HG03469 (cell line): ENCODE data around the gene CDC34.

Experiments used
- ATAC-seq: cut with Tn5 transposase; IDR thresholded peaks from one replicate; pipeline ENCODE4 v1.9.1; 2021; ENCODE audit warnings: mild to moderate bottlenecking, moderate library complexity, moderate number of reproducible peaks; ENCODE audit not compliant: unreplicated experiment

CDC34 gene

DNA sequence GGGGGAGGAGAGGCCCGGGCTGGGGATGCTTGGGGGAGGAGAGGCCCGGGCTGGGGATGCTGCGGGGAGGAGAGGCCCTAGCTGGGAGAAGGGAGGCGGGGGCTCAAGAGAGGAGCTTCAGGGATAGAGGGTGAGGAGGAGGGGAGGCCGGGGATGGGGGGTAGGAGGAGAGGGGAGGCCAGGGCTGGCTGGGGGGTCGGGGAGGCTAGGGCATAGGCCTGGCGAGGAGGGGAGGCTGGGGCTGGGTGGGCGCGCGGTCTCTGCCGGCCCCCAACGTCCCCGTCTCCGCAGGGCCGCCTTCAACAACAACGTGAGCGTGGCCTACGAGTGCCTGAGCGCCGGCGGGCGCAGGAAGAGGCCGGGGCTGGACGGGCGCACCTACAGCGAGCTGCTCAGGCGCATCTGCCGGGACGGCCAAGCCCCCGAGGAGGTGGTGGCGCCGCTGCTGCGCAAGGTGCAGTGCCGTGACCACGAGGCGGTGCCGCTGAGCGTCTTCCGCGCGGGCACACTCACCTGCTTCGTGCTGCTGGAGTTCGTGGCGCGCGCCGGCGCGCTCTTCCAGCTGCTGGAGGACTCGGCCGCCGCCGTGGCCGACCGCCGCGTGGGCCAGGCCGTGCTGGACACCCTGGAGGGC lies 12.8 kb upstream of the CDC34 start:
- no peak for ATAC-seq

DNA sequence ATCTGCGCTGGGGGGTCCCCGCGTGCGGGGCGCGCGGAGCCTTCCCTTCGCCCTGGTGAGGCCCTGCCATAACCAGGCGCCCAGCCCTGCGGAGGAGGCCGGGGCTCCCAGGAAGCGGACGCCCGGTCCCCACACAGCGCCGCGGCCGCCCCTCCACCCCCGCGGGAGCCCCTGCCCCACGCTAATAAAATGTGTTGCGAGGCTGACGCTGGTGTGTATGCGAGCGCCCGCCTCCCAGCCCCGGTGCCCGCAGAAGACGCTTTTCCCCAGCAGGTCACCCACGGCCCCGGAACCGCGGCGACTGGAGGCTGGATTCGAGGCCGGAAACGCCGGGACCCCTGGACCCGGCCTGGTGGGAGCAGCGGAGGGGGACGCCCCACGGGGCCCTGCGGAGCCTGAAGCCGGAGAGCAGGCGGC lies 12.1 kb upstream of the CDC34 start:
- no peak for ATAC-seq

DNA sequence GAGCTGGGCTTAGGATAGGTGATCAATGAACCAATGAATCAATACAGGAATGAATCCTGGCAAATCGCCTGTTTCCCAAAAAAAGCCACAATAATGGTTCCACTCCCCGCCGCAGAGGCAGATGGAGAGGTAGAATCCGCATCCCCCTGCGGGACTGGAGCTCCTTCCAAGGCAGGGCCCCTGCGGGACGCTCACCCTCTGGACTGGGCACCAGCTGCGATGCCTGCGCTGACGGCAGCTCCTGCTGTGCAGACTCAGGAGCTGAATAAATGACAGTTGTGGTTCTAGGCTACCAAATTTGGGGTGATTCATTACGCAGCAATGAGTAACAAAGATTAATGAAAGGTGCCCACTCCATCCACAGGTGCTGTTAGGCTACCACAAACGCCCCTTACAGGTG lies 8.8 kb upstream of the CDC34 start:
- no peak for ATAC-seq

DNA sequence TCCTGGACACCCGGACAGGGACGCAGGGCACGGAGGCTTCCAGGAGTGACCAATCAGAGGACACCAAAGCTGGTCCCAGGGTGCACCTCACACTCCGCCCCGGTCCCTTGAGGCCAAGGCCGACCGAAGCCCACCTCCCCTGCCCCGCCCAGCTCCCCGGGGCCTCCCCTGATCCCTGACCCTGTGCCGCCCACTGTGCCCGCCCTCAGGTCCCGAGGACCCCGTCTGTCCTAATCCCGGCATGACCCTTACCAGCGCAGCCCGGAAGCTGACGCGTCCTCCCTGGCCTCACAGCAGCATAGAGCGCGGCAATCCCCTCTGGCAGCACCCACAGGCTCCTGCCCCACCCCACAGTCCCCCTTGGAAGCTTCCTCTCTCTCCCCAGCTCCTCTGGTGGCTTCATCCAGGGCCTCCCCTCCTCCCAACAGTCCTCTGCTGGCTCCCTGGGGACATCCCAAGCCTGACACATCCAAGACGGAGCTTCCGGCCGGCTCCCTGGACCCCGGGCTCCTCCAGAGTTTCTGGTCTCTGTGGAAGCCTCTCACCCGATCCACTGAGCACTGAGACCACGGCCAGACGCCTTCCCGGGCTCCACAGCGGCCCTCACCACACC lies 7.4 kb upstream of the CDC34 start:
- ATAC-seq: no peak

DNA sequence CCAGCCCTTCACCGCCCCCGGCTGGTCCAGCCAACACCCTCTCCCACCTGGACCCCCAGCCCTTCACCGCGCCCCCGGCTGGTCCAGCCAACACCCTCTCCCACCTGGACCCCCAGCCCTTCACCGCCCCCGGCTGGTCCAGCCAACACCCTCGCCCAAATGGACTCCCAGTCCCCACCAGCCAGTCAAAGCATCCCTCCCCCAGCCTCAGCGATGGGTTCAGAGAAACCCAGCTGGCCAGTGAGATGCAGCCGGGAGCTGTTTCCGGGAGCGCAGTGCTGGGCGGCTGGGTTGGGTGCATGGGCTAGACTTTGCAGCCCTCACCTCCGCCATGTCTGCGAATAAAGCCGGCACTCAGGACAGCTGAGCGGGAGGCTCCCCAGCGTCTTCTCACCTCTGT lies 6.5 kb upstream of the CDC34 start:
- no peak for ATAC-seq

DNA sequence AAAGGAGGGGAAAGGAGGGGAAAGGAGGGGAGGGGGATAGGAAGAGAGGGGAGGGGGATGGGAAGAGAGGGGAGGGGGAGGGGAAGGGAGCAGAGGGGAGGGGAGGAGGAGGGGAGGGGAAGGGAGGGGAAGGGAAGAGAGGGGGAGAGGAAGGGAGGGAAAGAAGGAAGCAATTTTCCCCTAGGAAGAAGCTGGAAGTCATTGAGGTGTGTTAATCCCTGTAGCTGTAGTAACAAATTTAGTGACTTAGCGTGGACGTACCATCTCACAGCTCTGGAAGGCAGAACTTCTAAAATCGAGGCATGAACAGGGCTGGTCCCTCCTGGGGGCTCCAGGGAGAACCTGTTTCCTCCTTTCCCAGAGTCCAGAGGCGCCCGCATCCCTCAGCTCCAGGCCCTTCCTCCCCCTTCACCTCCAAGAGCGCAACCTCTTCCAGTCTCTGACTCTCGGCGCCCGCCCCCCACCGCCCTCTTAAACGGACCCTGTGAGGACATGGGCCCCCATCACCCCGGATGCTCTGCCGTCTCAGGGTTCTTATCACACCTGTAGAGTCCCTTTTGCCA lies 5.6 kb upstream of the CDC34 start:
- no peak for ATAC-seq

DNA sequence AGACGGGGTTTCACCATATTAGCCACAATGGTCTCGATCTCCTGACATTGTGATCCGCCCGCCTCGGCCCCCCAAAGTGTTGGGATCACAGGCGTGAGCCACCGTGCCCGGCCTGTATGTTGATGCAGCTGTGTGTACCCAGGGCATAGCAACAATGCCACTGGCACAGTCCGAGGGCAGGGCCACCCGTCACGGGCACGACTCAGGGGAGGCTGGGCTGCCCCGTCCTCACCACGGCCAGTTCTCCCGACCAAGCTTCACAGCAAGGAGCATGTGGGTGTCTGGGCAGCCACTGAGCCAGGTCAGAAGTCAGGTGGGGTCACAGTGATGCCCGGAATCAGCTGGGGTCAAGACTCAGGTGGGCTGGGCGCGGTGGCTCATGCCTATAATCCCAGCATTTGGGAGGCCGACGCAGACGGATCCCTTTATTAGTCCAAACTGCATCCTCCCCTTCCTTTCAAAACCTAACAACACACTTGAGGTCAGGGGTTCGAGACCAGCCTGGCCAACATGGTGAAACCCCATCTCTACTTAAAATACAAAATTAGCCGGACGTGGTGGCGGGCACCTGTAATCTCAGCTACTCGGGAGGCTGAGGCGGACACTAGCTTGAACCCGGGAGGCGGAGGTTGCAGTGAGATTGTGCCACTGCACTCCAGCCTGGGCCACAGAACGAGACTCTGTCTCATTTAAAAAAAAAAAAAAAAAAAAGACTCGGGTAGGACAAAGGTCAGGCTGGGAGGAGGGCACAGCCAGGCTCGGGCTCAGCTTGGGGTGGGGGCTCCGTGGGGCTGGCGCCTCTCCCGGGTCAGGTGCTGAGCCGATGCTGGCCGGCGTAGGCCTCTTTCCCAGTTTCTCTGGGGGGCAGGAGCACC lies 1.2 kb upstream of the CDC34 start:
- no peak for ATAC-seq

DNA sequence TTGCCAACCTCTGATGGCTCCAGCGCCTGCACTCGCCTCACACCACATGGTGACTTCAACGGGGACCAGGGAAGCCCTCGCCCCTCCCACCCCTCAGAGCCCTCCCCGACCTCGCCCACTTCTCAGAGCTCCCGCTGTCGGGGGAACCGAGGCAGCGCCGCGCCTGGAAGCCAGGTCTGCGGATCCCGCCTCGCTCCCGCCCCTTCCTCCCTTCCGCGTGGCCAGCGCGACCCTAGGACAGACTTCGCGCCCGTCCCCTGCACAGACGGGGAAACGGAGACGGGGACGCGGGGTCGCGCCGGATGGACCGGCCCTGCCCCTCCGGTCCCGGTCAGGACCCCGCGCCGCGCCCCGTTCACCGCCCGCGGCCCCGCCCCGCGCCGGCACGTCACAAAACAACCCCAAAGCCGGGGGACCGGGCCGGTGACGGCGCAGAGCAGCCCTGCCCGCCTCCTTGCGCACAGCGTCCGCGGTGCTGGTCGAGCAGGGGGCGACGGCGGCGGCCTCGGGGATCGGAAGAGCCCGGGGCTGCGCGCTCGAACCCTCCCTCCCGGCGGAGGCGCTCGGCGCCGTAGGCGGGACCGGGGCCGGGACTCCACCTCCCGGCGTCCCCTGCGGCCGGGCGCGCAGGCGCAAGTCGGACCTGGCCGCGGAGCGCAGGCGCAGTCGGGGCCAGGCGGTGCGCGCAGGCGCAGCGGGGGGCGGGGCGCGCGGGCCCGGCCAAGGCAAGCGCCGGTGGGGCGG lies 379 bp upstream of the CDC34 start:
- ATAC-seq: peak; percentile 34

DNA sequence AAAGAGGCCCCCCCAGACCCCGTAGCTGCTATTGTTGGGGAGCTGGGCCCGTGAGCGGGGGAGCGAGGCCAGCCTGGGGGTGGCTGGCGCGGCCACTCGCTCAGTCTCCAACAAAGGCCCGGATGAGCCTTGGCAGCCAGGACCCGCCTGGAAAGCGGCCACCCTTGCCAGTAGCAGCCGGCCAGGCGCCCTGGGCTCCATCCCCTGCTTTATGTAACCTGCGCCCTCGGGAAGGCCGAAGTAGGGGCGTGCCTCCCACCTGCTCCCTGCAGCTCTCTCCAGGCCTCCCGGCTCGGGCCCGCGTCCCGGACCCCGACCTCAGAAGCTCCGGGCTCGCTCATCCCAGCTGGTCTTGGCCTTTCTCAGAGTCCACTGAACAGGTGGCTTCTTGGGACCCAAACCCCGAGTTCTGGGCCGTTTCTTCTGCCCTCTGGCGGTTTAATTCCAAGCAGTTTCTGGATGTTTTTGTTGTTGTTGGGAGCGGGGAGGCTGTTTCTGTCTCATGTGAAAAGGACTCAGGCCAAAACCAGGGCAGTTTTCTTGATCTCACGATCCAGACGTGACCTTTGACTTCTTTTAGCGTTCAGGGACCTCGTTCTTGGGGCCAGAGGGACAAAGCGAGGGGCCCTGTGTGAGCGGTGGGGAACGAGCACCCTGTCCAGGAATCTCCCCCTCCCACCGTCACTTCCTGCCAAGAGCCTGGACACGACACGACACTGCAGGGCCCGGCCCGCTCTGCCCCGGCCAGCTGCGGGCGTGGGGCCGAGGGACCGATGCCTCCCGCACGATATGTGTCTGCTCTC lies 1.2 kb downstream of the CDC34 start:
- no peak for ATAC-seq

DNA sequence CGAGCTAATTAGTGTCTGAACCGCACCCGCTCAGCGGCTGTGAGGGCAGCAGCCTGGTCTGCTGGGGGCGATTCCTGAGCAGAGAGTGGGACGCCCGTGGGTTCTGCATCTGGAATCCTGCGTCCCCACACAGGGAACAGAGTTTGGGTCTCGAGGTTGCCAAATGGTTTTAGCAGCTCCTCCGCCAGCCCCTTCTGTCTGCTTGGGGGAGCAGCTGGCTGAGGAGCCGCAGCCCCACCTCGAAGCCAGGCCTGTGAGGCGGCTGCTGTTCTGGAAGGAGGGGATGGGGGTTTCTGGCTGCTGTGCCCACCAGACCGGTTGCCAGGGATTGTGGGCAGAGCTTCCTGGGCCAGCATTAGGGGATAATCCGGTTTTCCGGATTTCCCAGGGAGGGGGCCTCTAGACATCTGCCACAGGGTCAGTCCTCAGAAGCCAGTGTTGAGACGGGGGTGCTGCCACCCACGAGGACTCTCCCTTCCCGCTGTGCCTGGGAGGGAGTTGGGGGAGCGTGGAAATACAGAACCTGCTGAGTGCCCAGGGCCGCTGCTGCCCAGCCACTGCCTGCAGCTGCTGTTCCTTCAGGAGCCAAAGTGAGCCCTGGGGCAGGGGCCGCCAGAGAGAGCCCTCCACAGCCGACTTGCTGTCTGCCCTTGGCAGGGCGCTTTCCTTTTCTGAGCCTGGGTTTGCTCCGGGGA lies 2.0 kb downstream of the CDC34 start:
- ATAC-seq: no peak

DNA sequence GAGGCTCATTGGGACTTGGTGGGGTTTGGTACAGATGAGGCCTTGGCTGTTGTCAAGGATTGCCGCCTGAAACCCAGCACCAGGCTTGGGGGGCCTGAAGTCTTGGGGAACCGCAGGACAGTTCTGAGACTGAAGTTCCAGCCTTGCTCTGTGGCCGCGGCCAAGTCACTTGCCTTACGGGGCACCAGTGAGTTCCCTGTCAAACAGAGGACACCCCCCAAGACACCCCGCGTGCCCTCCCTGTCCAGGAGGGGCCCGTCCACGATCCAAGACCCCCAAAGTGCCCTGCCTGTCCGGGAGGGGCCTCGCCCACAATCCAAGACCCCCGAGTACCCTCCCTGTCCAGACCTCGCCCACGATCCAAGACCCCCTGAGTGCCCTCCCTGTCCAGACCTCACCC lies 2.5 kb downstream of the CDC34 start:
- ATAC-seq: no peak

DNA sequence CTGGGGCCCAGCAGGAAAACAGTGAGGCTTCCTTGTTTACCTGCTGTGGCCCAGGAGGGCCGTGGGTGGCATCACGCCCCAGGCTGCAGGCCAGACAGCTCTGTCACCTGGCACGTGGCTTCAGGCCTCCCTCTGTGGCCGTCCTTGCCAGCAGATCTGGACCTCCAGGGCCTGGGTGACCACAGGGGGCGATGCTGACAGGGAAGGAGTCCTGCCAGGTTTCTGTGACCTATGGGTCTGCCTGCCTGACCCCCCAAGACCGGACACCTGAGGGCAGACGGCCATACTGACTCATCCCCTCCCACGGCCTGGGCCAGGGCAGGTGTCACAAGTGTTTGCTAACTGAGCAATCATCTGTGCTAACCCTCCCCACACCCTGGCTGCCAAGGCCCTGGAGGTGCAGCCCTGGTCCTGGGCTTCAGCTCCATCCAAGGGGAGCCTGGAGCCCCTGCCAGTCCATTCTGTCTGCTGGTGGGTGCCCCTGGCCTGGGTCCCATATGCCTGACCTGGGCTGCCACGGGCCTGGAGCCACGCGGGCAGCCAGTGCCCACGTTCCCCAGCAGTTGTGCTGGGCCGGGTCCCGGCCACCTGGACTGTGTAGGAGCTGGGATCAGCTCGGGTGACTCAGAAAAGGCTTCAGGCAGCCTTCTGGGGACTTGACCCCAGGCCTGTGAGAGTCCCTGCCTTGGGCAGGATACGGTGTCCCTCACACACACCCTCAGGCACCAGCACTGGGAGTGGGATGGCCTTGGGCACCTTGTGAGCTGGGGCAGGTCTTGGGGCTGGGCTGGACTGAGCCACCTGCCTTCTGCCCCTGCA lies 3.7 kb downstream of the CDC34 start:
- ATAC-seq: no peak

DNA sequence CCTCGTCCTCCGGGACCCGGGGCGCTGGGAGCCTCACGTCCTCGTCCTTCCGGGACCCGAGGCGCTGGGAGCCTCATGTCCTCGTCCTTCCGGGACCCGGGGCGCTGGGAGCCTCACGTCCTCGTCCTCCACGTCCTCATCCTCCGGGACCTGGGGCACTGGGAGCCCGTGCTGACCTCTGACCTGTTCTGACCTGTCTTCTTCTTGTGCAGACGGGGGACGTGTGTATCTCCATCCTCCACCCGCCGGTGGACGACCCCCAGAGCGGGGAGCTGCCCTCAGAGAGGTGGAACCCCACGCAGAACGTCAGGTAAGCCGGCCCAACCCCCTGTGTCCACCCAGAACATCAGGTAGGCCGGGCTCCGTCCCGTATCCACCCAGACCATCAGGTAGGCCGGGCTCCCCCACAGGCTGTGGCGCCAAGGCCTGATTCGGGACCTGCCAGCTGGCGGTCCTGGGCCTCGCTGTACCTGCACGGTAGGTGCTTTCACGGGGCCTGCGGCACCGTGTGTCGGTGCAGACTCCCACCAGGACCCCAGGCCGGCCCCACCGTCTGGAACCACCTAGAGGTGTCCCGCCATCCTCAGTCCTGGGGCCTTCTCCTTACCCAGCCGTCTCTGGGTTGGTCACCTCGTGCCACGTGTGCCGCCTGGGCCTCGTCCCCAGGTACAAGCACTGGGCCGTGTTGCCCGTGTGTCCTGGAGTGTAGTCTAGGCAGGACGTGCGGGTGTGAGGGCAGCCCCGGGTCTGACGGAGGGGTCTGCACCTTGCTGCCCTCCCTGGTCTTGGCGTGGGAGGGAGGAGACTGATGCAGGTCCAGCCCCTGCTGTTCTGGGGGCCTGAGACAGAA lies 4.7 kb downstream of the CDC34 start:
- ATAC-seq: no peak

DNA sequence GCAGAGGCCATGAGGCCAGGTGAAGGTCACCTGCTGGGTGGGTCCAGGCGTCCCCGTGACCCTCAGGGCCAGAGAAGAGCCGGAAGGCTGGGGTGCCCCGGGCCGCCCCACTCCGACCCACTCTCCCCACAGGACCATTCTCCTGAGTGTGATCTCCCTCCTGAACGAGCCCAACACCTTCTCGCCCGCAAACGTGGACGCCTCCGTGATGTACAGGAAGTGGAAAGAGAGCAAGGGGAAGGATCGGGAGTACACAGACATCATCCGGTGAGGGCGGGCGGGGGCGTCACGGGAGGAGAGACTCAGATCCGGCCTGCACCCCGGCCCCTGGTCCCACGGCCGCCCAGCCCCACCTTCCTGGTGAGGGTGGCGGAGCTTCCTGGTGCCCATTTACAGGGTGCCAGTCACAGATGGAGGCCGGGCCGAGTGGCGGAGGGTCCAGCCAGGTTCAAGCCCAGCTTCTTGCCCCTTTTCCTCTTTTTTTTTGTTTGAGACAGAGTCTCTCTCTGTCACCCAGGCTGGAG lies 5.4 kb downstream of the CDC34 start:
- ATAC-seq: no peak

DNA sequence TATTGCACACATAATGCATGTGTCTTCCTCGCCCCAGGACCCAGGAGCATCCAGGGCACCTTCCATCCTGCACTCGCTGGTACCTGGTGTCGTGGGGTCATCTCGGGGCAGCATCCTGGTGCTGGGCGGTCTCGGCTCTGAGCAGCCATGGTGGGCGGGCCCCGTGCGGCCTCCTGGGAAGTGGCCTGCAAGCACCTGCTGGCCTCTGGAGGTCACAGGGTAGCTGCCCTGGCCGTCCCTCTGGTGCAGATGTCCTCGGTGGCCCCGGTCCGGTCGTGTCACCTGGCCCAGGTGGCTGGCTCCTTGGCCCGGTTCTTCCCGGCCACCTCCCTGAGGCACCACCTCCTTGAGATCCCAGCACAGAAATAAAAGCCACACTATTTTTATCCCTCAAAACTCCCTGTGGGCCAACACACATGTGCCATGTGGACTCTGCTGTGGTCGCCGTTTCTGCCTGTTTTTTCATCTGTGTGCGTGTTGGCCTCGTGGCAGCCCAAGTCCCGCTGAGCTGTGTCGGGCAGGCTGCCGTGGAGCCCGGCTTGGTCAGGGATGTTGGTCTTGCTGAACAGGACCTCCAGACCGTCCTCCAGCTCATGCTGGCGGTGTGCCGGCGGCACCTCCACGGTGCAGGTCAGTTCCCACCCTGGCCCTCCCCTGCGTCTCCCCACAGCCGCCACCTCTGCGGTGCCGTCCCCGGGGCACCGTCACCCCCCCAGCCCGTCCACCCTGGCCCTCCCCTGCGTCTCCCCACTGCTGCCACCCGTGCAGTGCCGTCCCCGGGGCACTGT lies 7.3 kb downstream of the CDC34 start:
- ATAC-seq: no peak

DNA sequence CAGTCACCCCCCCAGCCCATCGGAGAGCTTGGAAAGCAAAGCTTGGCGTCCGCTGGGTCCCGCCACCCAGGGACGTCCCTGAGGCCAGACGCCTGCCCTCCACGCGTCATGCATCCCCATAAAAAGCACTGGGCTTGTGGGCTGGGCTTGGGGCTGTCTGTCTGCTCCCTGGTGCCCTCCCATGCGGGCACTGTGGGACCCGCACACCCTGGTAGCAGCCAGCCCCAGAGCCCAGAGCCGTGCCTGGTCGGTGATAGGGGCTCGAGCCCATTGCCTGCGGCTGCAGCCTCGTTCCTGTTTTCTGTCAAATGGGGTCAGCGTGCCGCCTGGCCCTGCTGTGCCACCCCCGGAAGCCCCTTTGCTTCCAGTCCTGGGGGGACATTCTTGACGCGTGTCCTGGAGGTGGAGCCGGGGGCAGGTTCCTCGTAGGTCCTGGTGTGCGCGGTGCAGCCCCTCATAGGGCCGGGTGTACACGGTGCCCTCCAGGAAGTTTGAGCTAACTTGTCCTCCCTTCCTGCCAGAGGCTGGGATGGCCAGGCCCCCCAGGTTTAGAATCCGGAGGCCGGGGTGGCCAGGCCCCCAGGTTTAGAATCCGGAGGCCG lies 8.0 kb downstream of the CDC34 start:
- ATAC-seq: no peak
